Sigmoid colon (tissue), 7 donors: ENCODE results near the gene LPIN1. TPM values are rescaled to one million over a fixed set of nuclear protein-coding genes. Genes with fewer than 3 reads are reported as not detected.

Source experiments
- DNase-seq: peaks from one replicate; pipeline ENCODE4 v3.0.0-alpha.2; 2019
- H3K27ac ChIP-seq, 4 donors: fragments of 200-600 bp; sonication (generic); one replicate each; pipeline ENCODE4 v1.5.1; 2016 to 2019; ENCODE audit warnings: mild to moderate bottlenecking in 1 of 4
- H3K27me3 ChIP-seq, 3 donors: fragments of 200-600 bp; sonication (generic); one replicate each; pipeline ENCODE4 v1.5.1; 2019; ENCODE audit warnings: mild to moderate bottlenecking in 1 of 3
- H3K36me3 ChIP-seq, 4 donors: fragments of 200-600 bp; sonication (generic); one replicate each; pipeline ENCODE4 v1.5.1; 2016 to 2019
- H3K4me1 ChIP-seq, 4 donors: fragments of 200-600 bp; sonication (generic); one replicate each; pipeline ENCODE4 v1.5.1; 2017 to 2019
- H3K4me3 ChIP-seq, 4 donors: fragments of 200-600 bp; sonication (generic); one replicate each; pipeline ENCODE4 v1.5.1; 2017 to 2019; ENCODE audit warnings: mild to moderate bottlenecking in 2 of 4, moderate library complexity in 1 of 4
- H3K9me3 ChIP-seq, 4 donors: fragments of 200-600 bp in 3 of 4; sonication (generic) in 3 of 4; one replicate each; pipeline versions ENCODE4 v1.5.1 to v1.6.1; 2013 to 2019
- EP300 ChIP-seq, 4 donors: sonication (generic); formaldehyde crosslinking; IDR thresholded peaks; one replicate each; pipeline ENCODE4 v1.6.1; 2017; ENCODE audit warnings: antibody characterized with exemption in 4 of 4
- POLR2A ChIP-seq, 2 donors: fragments of 450-650 bp; IDR thresholded peaks; one replicate each; pipeline ENCODE4 v1.6.1; 2016; ENCODE audit warnings: antibody characterized with exemption in 2 of 2, mild to moderate bottlenecking in 2 of 2, moderate library complexity in 2 of 2
- POLR2AphosphoS5 ChIP-seq, 4 donors: sonication (generic); formaldehyde crosslinking; IDR thresholded peaks; one replicate each; pipeline ENCODE4 v1.6.1; 2017; ENCODE audit warnings: antibody characterized with exemption in 4 of 4
- WGBS, 2 donors: extraction: QIAGEN DNeasy Blood & Tissue Kit; methylation state at CpG; one replicate each; pipeline ENCODE4 v1.1.7; 2013; 5-methylcytosine and 5-hydroxymethylcytosine counted together
- intact Hi-C: fragments of 100-400 bp; cut with DNase I; formaldehyde crosslinking; loops from one replicate; pipeline ENCODE4 v1.15.1; 2023
- polyA plus RNA-seq, 3 donors: library from polyadenylated mRNA; stranded (reverse); fragments of 200-250 nt; gene quantifications; one replicate each; pipeline ENCODE4 v1.2.3, GENCODE V29; 2013
- small RNA-seq, 3 donors: library from RNA; depleted of rRNA; stranded (forward); fragments of <200 nt; gene quantifications; one replicate each; pipeline ENCODE3, GENCODE V24; 2016
- total RNA-seq, 4 donors: library from RNA; depleted of rRNA; stranded (reverse); fragments of >200 nt; gene quantifications; one replicate each; pipeline ENCODE4 v1.1.0, GENCODE V29; 2016
- TF ChIP-seq, protein P1 (sequence below), 4 experiments: fragments of 450-650 bp in 3 of 4; fragments of 200-600 bp in 1 of 4; IDR thresholded peaks; one replicate each; pipeline ENCODE4 v1.5.1; 2016 to 2019; ENCODE audit warnings: antibody characterized with exemption in 4 of 4, mild to moderate bottlenecking in 3 of 4, moderate library complexity in 2 of 4
- donor health status: healthy with polysubstance abuse.
- donor health status: Bipolar disorder and iron deficiency.
- donor health status: healthy.

LPIN1 gene
- total and polyA plus RNA-seq, 7 donors, result 4.2 to 37.4 (median 28.2) TPM

DNA sequence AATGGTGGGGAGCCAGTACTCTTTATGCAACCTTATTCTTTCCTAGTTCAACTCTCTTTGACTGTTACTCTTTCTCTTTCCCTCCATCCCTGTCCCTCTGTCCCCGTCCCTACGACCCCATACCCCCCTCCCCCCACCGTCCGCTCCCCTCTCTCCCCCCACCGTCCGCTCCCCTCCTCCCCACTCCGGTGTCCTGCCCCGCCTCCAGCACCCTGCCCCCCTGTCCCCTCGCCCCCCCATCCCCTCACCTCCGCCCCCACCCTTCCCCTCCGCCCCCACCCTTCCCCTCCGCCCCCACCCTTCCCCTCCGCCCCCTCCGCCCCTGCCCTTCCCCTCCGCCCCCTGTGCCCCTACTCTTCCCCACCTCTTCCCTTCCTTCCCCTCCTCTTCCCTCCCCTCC, 128.4 kb downstream of the LPIN1 start:
- Histone ChIP-seq H3K4me1 (peaks cover 0 to 12% (median 6%) of the 10 kb centered on the region in 4 donors), H3K27me3 (no peaks in the 10 kb centered on the region), H3K9me3 (no peaks in the 10 kb centered on the region), H3K27ac (no peak overlapping the region), H3K4me3 (no peak overlapping the region), H3K36me3 (no peaks in the 10 kb centered on the region)
- 86 to 88% methylated on average over 15 of the region's 15 CpGs for WGBS, 2 donors
- TF ChIP-seq, protein P1, sequence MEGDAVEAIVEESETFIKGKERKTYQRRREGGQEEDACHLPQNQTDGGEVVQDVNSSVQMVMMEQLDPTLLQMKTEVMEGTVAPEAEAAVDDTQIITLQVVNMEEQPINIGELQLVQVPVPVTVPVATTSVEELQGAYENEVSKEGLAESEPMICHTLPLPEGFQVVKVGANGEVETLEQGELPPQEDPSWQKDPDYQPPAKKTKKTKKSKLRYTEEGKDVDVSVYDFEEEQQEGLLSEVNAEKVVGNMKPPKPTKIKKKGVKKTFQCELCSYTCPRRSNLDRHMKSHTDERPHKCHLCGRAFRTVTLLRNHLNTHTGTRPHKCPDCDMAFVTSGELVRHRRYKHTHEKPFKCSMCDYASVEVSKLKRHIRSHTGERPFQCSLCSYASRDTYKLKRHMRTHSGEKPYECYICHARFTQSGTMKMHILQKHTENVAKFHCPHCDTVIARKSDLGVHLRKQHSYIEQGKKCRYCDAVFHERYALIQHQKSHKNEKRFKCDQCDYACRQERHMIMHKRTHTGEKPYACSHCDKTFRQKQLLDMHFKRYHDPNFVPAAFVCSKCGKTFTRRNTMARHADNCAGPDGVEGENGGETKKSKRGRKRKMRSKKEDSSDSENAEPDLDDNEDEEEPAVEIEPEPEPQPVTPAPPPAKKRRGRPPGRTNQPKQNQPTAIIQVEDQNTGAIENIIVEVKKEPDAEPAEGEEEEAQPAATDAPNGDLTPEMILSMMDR (IDR thresholded peaks at IDR 0.05), result no peak
- intact Hi-C loops, result no loop called here
- peak; percentile 10 for DNase-seq

DNA sequence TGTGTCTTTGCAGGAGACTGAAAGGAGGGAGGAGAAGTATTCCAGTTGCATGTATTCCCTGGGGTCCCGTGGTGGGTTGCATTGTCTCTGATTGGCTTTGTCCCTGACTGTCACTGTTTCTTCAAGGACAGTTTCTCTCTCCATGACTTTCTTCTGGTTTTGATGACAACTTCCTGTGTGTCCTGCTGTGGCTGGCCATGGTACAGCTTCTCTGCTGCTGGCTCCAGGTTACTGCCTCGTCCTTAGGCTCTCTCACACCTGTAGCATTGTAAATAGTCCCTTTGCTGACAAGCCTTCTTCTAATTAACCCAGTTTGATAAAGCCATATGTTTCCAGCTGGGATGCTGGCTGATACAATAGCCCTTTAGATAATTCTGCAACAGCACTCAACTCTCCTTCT, 129.0 kb downstream of the LPIN1 start:
- Histone ChIP-seq H3K27ac (no peak overlapping the region), H3K27me3 (no peaks in the 10 kb centered on the region), H3K4me3 (no peak overlapping the region), H3K36me3 (no peaks in the 10 kb centered on the region), H3K9me3 (no peaks in the 10 kb centered on the region), H3K4me1 (peaks cover 0 to 18% (median 6%) of the 10 kb centered on the region in 4 donors)
- intact Hi-C loops, result no loop called here
- no peak for TF ChIP-seq POLR2A (IDR thresholded peaks at IDR 0.05)
- no peak for DNase-seq
- WGBS, 2 donors, result 31 to 68% methylated on average over 2 of the region's 2 CpGs

DNA sequence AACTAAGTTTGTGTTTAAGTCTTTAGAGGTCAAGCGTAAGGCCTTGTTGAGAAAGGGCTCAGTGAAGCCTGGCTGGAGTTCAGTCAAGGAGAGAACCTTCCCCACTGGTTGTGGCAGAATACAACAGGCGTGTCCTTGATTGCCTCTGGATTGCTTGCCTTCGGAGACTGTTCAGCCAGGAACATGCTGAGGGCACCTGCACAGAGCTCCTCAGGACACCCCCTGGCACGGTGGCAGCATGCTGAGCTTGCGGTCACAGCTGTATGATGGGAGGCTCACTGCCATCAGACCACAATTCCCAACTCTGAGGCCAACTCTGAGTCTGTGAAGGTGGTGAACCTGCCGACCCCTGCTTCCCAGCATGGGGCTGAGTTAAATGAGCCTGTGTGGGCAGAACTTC, 130.0 kb downstream of the LPIN1 start:
- 66 to 88% methylated on average over 6 of the region's 6 CpGs for WGBS, 2 donors
- no peak for DNase-seq
- Histone ChIP-seq H3K9me3 (no peaks in the 10 kb centered on the region), H3K27me3 (no peaks in the 10 kb centered on the region), H3K4me1 (peaks cover 0 to 18% (median 6%) of the 10 kb centered on the region in 4 donors), H3K4me3 (no peak overlapping the region), H3K27ac (no peak overlapping the region), H3K36me3 (no peaks in the 10 kb centered on the region)
- intact Hi-C loops, result no loop called here
- TF ChIP-seq POLR2A (IDR thresholded peaks at IDR 0.05) (no peak), EP300 (IDR thresholded peaks at IDR 0.05) (no peak), POLR2AphosphoS5 (IDR thresholded peaks at IDR 0.05) (no peak)
- TF ChIP-seq, protein P1 (IDR thresholded peaks at IDR 0.05), result no peak

DNA sequence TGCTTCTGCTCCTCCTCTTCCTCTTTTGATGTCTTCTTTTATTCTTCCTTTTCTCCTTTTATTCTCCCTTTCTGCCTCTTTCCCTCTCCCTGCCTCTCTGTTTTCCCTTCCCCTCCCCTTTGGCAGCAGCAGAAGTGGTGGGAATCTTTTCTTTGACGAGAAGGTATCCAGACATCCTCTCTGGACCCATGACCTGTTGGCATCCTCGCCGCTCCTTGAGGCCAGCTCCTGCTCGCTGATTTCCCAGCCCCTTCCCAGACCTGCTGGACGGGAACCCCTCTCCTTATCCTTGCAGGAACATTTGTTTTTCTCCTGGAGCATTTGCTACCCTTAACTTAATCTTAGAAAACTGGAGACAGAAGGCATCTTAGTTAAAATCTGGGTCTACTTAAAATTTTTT, 130.5 kb downstream of the LPIN1 start:
- no peaks in the 10 kb centered on the region for H3K9me3 ChIP-seq
- 80 to 90% methylated on average over 5 of the region's 5 CpGs for WGBS, 2 donors
- no peak overlapping the region for H3K4me3 ChIP-seq
- no peaks in the 10 kb centered on the region for H3K27me3 ChIP-seq
- peaks cover 0 to 18% (median 6%) of the 10 kb centered on the region in 4 donors for H3K4me1 ChIP-seq
- TF ChIP-seq POLR2A (IDR thresholded peaks at IDR 0.05) (no peak), EP300 (IDR thresholded peaks at IDR 0.05) (no peak), POLR2AphosphoS5 (IDR thresholded peaks at IDR 0.05) (no peak)
- TF ChIP-seq, protein P1 (IDR thresholded peaks at IDR 0.05), result no peak
- intact Hi-C loops, result no loop called here
- no peak overlapping the region for H3K27ac ChIP-seq
- no peak for DNase-seq
- no peaks in the 10 kb centered on the region for H3K36me3 ChIP-seq

Small RNAs within 50 kb of the gene (small RNA-seq; reads per million reads assigned to genes)
- gene MIR4262, result 0 reads per million in 3 donors
- gene MIR548S, result 0 to 0.22 (median 0) reads per million in 3 donors

Other genes starting within 250 kb of the LPIN1 start
- 1 to 10 TPM in 3 of 4 donors, under 1 TPM in 1; 0.71 to 2.5 (median 1.6) TPM for gene GREB1, start 212.6 kb upstream of the LPIN1 start, total RNA-seq
- gene GREB1, start 212.6 kb upstream of the LPIN1 start, polyA plus RNA-seq, result under 1 TPM in 2 of 3 donors, not detected in 1; 0.28 to 0.46 TPM
- not detected for gene NTSR2, start 76.4 kb upstream of the LPIN1 start, total RNA-seq
- under 1 TPM in 2 of 3 donors, not detected in 1; 0.04 to 0.60 TPM for gene NTSR2, start 76.4 kb upstream of the LPIN1 start, polyA plus RNA-seq